ENCODE measurements around the gene NKIRAS1. TPM values are rescaled to one million over a fixed set of nuclear protein-coding genes. Genes with fewer than 3 reads are reported as not detected.

NKIRAS1 gene
- total RNA-seq, 4 donors from 2014 or later, result 3.6 to 25.0 (median 17.3) TPM

DNA sequence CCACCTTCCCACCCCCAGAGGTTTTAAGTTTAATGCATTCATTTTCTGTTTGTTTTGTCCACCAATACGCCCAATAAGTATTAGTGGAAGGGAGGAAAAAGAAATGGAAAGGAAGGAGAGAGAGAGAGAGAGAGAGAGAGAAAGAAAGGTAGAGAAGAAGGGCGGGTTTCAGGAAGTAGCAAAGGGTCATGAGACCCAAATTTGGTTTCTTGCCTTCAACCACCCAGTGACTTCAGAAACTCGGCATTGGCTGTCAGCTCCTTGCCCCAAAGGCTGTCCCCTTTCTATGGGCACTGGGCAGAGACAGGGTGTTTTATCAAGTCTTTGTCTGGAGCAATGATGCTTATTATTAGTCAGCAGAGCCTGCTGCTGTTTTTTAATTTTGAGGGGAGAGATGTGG, 14.8 kb upstream of the NKIRAS1 start:
- no peaks in the 10 kb centered on the region for H3K27me3 ChIP-seq
- no peak overlapping the region for H3K4me3 ChIP-seq
- H3K27ac ChIP-seq, result no peak overlapping the region
- H3K4me1 ChIP-seq, result no peaks in the 10 kb centered on the region
- no peaks in the 10 kb centered on the region for H3K36me3 ChIP-seq
- no peaks in the 10 kb centered on the region for H3K9me3 ChIP-seq
- TF ChIP-seq, protein P1, sequence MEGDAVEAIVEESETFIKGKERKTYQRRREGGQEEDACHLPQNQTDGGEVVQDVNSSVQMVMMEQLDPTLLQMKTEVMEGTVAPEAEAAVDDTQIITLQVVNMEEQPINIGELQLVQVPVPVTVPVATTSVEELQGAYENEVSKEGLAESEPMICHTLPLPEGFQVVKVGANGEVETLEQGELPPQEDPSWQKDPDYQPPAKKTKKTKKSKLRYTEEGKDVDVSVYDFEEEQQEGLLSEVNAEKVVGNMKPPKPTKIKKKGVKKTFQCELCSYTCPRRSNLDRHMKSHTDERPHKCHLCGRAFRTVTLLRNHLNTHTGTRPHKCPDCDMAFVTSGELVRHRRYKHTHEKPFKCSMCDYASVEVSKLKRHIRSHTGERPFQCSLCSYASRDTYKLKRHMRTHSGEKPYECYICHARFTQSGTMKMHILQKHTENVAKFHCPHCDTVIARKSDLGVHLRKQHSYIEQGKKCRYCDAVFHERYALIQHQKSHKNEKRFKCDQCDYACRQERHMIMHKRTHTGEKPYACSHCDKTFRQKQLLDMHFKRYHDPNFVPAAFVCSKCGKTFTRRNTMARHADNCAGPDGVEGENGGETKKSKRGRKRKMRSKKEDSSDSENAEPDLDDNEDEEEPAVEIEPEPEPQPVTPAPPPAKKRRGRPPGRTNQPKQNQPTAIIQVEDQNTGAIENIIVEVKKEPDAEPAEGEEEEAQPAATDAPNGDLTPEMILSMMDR (IDR thresholded peaks at IDR 0.05), result no peak
- no peak for TF ChIP-seq POLR2A (IDR thresholded peaks at IDR 0.05)
- intact Hi-C loops (cut with DNase I; ENCODE audit: low total_unique reads), result no loop called here
- no peak for DNase-seq

DNA sequence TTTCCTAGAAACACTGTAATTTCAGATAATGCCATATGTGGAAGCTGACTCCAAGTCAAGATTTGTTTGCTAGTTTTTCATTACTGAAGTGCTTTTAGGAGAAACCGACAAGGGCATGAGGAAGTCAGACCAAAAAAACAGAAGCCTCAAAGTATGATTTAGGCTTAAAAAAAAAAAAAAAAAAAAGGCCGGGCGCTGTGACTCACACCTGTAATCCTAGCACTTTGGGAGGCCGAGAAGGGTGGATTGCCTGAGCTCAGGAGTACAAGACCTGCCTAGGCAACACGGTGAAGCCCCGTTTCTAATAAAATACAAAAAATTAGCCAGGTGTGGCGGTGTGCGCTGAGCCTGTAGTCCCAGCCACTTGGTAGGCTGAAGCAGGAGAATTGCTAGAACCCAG, 11.7 kb upstream of the NKIRAS1 start:
- intact Hi-C loops (cut with DNase I; ENCODE audit: low total_unique reads), result no loop called here
- Histone ChIP-seq H3K4me1 (no peaks in the 10 kb centered on the region), H3K9me3 (no peaks in the 10 kb centered on the region), H3K27ac (no peak overlapping the region), H3K36me3 (no peaks in the 10 kb centered on the region), H3K4me3 (no peak overlapping the region), H3K27me3 (no peaks in the 10 kb centered on the region)
- TF ChIP-seq POLR2A (IDR thresholded peaks at IDR 0.05), result no peak
- TF ChIP-seq, protein P1 (IDR thresholded peaks at IDR 0.05), result no peak
- no peak for DNase-seq

DNA sequence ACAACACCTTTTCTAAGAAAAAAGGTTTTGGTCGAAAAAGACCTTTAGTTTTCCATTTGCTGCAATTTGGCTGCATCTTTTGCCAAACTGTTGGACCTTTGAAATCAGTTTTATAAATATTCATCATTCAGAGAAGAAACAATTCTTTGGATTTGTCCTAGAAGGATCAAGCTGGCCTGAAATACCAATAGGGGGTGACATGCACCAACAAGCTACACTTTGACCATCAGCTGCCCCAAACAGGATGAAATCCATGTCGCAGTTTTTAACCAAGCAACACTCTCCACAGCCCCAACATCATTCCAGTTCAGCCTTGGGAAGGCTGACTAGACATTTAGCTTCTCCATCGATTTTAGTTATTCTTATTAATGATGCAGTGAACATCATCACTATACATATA, 9.9 kb upstream of the NKIRAS1 start:
- Histone ChIP-seq H3K4me3 (no peak overlapping the region), H3K36me3 (no peaks in the 10 kb centered on the region), H3K4me1 (no peaks in the 10 kb centered on the region), H3K27ac (no peak overlapping the region), H3K9me3 (no peaks in the 10 kb centered on the region), H3K27me3 (no peaks in the 10 kb centered on the region)
- no peak for DNase-seq
- intact Hi-C loops (cut with DNase I; ENCODE audit: low total_unique reads), result no loop called here
- TF ChIP-seq POLR2A (IDR thresholded peaks at IDR 0.05), result no peak
- TF ChIP-seq, protein P1 (IDR thresholded peaks at IDR 0.05), result no peak

DNA sequence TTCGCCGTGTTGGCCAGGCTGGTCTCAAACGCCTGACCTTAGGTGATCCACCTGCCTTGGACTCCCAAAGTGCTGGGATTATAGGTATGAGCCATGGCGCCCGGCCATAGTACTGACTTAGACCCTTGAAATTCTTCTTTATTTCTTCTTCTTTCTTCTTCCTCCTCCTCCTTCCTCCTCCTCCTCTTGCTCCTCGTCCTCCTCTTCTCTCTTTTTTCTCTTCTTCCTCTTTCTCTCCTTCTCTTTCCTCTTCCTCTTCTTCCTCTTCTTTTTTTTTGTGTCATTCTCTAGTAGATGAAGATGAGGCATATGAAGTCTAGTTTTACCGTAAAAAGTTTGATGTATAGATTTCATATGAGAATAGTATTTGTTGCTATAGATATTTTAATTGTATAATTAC, 9.5 kb upstream of the NKIRAS1 start:
- intact Hi-C loops (cut with DNase I; ENCODE audit: low total_unique reads), result no loop called here
- TF ChIP-seq, protein P1 (IDR thresholded peaks at IDR 0.05), result no peak
- TF ChIP-seq POLR2A (IDR thresholded peaks at IDR 0.05), result no peak
- no peak overlapping the region for H3K27ac ChIP-seq
- H3K36me3 ChIP-seq, result no peaks in the 10 kb centered on the region
- no peak for DNase-seq
- H3K4me1 ChIP-seq, result no peaks in the 10 kb centered on the region
- H3K27me3 ChIP-seq, result no peaks in the 10 kb centered on the region
- no peak overlapping the region for H3K4me3 ChIP-seq
- no peaks in the 10 kb centered on the region for H3K9me3 ChIP-seq

- TF ChIP-seq POLR2A (IDR thresholded peaks at IDR 0.05), result no peak
- TF ChIP-seq, protein P1 (IDR thresholded peaks at IDR 0.05), result no peak
- no peak overlapping the region for H3K4me3 ChIP-seq
- no peaks in the 10 kb centered on the region for H3K36me3 ChIP-seq
- intact Hi-C loops (cut with DNase I; ENCODE audit: low total_unique reads), result no loop called here
- H3K9me3 ChIP-seq, result no peaks in the 10 kb centered on the region
- H3K27ac ChIP-seq, result no peak overlapping the region
- DNase-seq, result no peak
- H3K27me3 ChIP-seq, result no peaks in the 10 kb centered on the region
- H3K4me1 ChIP-seq, result peaks cover 0 to under 1% of the 10 kb centered on the region in 2 donors
Observed at GRCh38 chr3:23923786-23924185, 7.0 kb upstream of the NKIRAS1 start.

All from uterus (tissue), 4 donors.